SU-DHL-6 (cell line): Measurements from ENCODE around the gene PADI2.

ENCODE experiments used
- EZH2phosphoT487 ChIP-seq: fragments of 200-600 bp; sonication (generic), shearing (Covaris generic); conservative IDR thresholded peaks from 2 replicates; pipeline ENCODE4 v1.6.1; 2018; ENCODE audit warnings: mild to moderate bottlenecking, antibody characterized with exemption, low read length, moderate library complexity, mixed read lengths
- TF ChIP-seq, protein P1 (sequence below): fragments of 200-600 bp; sonication (generic); IDR thresholded peaks from one replicate; pipeline ENCODE4 v1.5.1; 2017; ENCODE audit warnings: antibody characterized with exemption, mild to moderate bottlenecking, low read length, moderate library complexity; ENCODE audit not compliant: insufficient read depth, poor library complexity, severe bottlenecking

GRCh38 chr1:17163371-17163770 lies 44.1 kb upstream of the PADI2 start:
- TF ChIP-seq, protein P1, sequence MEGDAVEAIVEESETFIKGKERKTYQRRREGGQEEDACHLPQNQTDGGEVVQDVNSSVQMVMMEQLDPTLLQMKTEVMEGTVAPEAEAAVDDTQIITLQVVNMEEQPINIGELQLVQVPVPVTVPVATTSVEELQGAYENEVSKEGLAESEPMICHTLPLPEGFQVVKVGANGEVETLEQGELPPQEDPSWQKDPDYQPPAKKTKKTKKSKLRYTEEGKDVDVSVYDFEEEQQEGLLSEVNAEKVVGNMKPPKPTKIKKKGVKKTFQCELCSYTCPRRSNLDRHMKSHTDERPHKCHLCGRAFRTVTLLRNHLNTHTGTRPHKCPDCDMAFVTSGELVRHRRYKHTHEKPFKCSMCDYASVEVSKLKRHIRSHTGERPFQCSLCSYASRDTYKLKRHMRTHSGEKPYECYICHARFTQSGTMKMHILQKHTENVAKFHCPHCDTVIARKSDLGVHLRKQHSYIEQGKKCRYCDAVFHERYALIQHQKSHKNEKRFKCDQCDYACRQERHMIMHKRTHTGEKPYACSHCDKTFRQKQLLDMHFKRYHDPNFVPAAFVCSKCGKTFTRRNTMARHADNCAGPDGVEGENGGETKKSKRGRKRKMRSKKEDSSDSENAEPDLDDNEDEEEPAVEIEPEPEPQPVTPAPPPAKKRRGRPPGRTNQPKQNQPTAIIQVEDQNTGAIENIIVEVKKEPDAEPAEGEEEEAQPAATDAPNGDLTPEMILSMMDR: no peak
- TF ChIP-seq EZH2phosphoT487: no peak
